T-helper 9 cell (primary cell): ENCODE data around the gene EHMT1.
"Not testable (repeated sequence)": the region's sequence is repeated elsewhere in the genome, so short reads cannot be mapped to it uniquely, and the experiment has no call there.

Experiments used
- DNase-seq: peaks from one replicate; pipeline ENCODE4 v3.0.0-alpha.2; 2020

Gene EHMT1

GRCh38 chr9:137590469-137591383 lies 28.1 kb upstream of the EHMT1 start, which contains the start of gene ZMYND19:
Gene ZMYND19 (minus strand): TSS chr9:137590512. CDS start chr9:137590263, 249 bp downstream.
- peak; percentile 88 for DNase-seq

GRCh38 chr9:137592767-137593166 lies 26.0 kb upstream of the EHMT1 start:
- DNase-seq, result no peak

GRCh38 chr9:137593176-137593575 lies 25.6 kb upstream of the EHMT1 start:
- DNase-seq, result no peak

- DNase-seq, result not testable (repeated sequence)
These were observed 22.2 kb upstream of the EHMT1 start for GRCh38 chr9:137596577-137596976.

- no peak for DNase-seq
These were observed 19.9 kb upstream of the EHMT1 start for GRCh38 chr9:137598943-137599342.

- DNase-seq, result no peak
These were observed 16.1 kb upstream of the EHMT1 start for GRCh38 chr9:137602661-137603060.

- DNase-seq, result no peak
These were observed 14.9 kb upstream of the EHMT1 start for GRCh38 chr9:137603879-137604278.

- no peak for DNase-seq
These were observed 14.3 kb upstream of the EHMT1 start for GRCh38 chr9:137604345-137605086.

GRCh38 chr9:137605121-137606004 lies 13.4 kb upstream of the EHMT1 start, which contains the start of gene ARRDC1:
Gene ARRDC1 (plus strand): TSS chr9:137605686. CDS start chr9:137605718, 32 bp downstream.
- peak; percentile 96 for DNase-seq

GRCh38 chr9:137606005-137606621 lies 12.7 kb upstream of the EHMT1 start:
- no peak for DNase-seq

GRCh38 chr9:137606734-137607138 lies 12.1 kb upstream of the EHMT1 start:
- DNase-seq, result no peak

GRCh38 chr9:137607141-137607857 lies 11.5 kb upstream of the EHMT1 start:
- no peak for DNase-seq

- DNase-seq, result no peak
These were observed 7.9 kb upstream of the EHMT1 start for GRCh38 chr9:137610944-137611343.

- no peak for DNase-seq
These were observed 6.9 kb upstream of the EHMT1 start for GRCh38 chr9:137611623-137612609.

GRCh38 chr9:137612741-137613142 lies 6.1 kb upstream of the EHMT1 start:
- no peak for DNase-seq

- DNase-seq, result no peak
These were observed 5.5 kb upstream of the EHMT1 start for GRCh38 chr9:137613259-137613658.

- no peak for DNase-seq
These were observed 4.9 kb upstream of the EHMT1 start for GRCh38 chr9:137613738-137614523.

- no peak for DNase-seq
These were observed 4.0 kb upstream of the EHMT1 start for GRCh38 chr9:137614631-137615386.
